Stimulated activated CD8-positive, alpha-beta memory T cell treated with anti-CD3 and anti-CD28 coated beads, Interleukin-7, amount 100 ng/mL, for 24 hours (primary cell): Measurements from ENCODE around the gene DUSP8.
"Not testable (repeated sequence)": the region's sequence is repeated elsewhere in the genome, so short reads cannot be mapped to it uniquely, and the experiment has no call there.

Experiments
- DNase-seq: peaks from one replicate; pipeline ENCODE4 v3.0.0-alpha.2; 2020; ENCODE audit warnings: low read depth

The DUSP8 gene

GRCh38 chr11:1589191-1589963, 17.3 kb upstream of the DUSP8 start:
- not testable (repeated sequence) for DNase-seq

GRCh38 chr11:1586699-1587098, 14.6 kb upstream of the DUSP8 start:
- DNase-seq: no peak

- DNase-seq: not testable (repeated sequence)
Observed at GRCh38 chr11:1584661-1585370, 12.7 kb upstream of the DUSP8 start, which contains the start of gene KRTAP5-1. Gene KRTAP5-1, minus strand, starts transcription at chr11:1585283. Its CDS starts 34 bp downstream, at chr11:1585249.

- DNase-seq: not testable (repeated sequence)
Observed at GRCh38 chr11:1582909-1583308, 10.8 kb upstream of the DUSP8 start.

- DNase-seq: no peak
Observed at GRCh38 chr11:1581976-1582375, 9.9 kb upstream of the DUSP8 start.

GRCh38 chr11:1576825-1577224, 4.8 kb upstream of the DUSP8 start:
- no peak for DNase-seq

GRCh38 chr11:1575756-1576155, 3.7 kb upstream of the DUSP8 start:
- DNase-seq: not testable (repeated sequence)

- no peak for DNase-seq
Observed at GRCh38 chr11:1574933-1575242, 2.8 kb upstream of the DUSP8 start.

GRCh38 chr11:1574238-1574932, 2.3 kb upstream of the DUSP8 start:
- peak; percentile 35 for DNase-seq

GRCh38 chr11:1573903-1574237, 1.8 kb upstream of the DUSP8 start:
- no peak for DNase-seq

GRCh38 chr11:1573077-1573902, 1.2 kb upstream of the DUSP8 start:
- no peak for DNase-seq

- DNase-seq: no peak
Observed at GRCh38 chr11:1571760-1572196, 293 bp downstream of the DUSP8 start.

- no peak for DNase-seq
Observed at GRCh38 chr11:1570896-1571759, 943 bp downstream of the DUSP8 start.

- no peak for DNase-seq
Observed at GRCh38 chr11:1570531-1570895, 1.6 kb downstream of the DUSP8 start.

GRCh38 chr11:1570001-1570453, 2.0 kb downstream of the DUSP8 start:
- DNase-seq: no peak

GRCh38 chr11:1569251-1569780, 2.8 kb downstream of the DUSP8 start:
- no peak for DNase-seq

GRCh38 chr11:1568441-1568911, 3.6 kb downstream of the DUSP8 start:
- DNase-seq: no peak

GRCh38 chr11:1567721-1568100, 4.4 kb downstream of the DUSP8 start:
- no peak for DNase-seq

- no peak for DNase-seq
Observed at GRCh38 chr11:1567052-1567720, 4.9 kb downstream of the DUSP8 start.

GRCh38 chr11:1566381-1567051, 5.6 kb downstream of the DUSP8 start:
- DNase-seq: no peak
